ENCODE data around the gene KRTAP2-3.
"Not testable (repeated sequence)": the region's sequence is repeated elsewhere in the genome, so short reads cannot be mapped to it uniquely, and the experiment has no call there.

Gene KRTAP2-3

GRCh38 chr17:41098481-41098880 lies 38.6 kb upstream of the KRTAP2-3 start:
- no peak for DNase-seq
- Histone ChIP-seq H3K4me1 (no peaks in the 10 kb centered on the region), H3K9me3 (no peaks in the 10 kb centered on the region), H3K4me3 (ENCODE audit: low read depth, low read length) (no peak overlapping the region), H3K36me3 (no peaks in the 10 kb centered on the region), H3K27me3 (no peaks in the 10 kb centered on the region)
- TF ChIP-seq CTCF (IDR thresholded peaks at IDR 0.05; ENCODE audit: low read depth, low read length): no peak

DNA sequence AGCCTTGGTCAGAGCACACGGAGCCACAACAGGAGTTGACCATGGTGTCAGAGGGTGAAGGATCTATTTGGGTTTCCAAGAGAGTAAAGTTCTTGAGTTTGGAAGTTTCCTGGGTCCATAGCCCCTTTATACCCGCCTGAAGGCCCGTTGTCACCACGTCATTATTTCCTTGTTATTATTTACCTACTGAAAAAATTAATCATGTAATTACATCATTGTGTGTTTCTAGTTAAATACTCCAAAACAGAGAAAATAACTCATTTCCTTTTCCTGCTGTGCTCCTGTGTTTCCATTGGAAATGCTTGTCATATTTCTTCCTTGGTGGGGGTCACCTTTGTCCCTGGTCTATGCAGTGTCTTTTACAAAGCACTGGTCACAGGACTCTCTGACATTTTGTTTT lies 38.1 kb upstream of the KRTAP2-3 start, which contains the start of gene KRTAP4-8:
TSS of gene KRTAP4-8 (minus strand) at position 101 of the 400 bp plus-strand sequence. CDS start at position 43, 58 bp downstream.
- no peaks in the 10 kb centered on the region for H3K9me3 ChIP-seq
- H3K36me3 ChIP-seq: no peaks in the 10 kb centered on the region
- no peaks in the 10 kb centered on the region for H3K27me3 ChIP-seq

GRCh38 chr17:41096055-41096454 lies 36.1 kb upstream of the KRTAP2-3 start:
- no peak for TF ChIP-seq CTCF (IDR thresholded peaks at IDR 0.05; ENCODE audit: low read depth, low read length)
- no peaks in the 10 kb centered on the region for H3K4me1 ChIP-seq
- no peak overlapping the region for H3K4me3 ChIP-seq (ENCODE audit: low read depth, low read length)
- H3K9me3 ChIP-seq: no peaks in the 10 kb centered on the region
- H3K27me3 ChIP-seq: no peaks in the 10 kb centered on the region
- no peaks in the 10 kb centered on the region for H3K36me3 ChIP-seq
- no peak for DNase-seq

More for the DNA sequence above, 38.1 kb upstream of the KRTAP2-3 start, which contains the start of gene KRTAP4-8:
- no peak within 1 kb of the TSS for H3K4me3 ChIP-seq (ENCODE audit: low read depth, low read length)
- H3K4me1 ChIP-seq: no peaks in the 10 kb centered on the region
- no peak for TF ChIP-seq CTCF (IDR thresholded peaks at IDR 0.05; ENCODE audit: low read depth, low read length)
- DNase-seq: no peak

- not testable (repeated sequence) for H3K36me3 ChIP-seq; H3K4me3 ChIP-seq (ENCODE audit: low read depth, low read length); DNase-seq; H3K27me3 ChIP-seq; H3K4me1 ChIP-seq; H3K9me3 ChIP-seq
Measured at GRCh38 chr17:41088760-41089352, 28.9 kb upstream of the KRTAP2-3 start.

DNA sequence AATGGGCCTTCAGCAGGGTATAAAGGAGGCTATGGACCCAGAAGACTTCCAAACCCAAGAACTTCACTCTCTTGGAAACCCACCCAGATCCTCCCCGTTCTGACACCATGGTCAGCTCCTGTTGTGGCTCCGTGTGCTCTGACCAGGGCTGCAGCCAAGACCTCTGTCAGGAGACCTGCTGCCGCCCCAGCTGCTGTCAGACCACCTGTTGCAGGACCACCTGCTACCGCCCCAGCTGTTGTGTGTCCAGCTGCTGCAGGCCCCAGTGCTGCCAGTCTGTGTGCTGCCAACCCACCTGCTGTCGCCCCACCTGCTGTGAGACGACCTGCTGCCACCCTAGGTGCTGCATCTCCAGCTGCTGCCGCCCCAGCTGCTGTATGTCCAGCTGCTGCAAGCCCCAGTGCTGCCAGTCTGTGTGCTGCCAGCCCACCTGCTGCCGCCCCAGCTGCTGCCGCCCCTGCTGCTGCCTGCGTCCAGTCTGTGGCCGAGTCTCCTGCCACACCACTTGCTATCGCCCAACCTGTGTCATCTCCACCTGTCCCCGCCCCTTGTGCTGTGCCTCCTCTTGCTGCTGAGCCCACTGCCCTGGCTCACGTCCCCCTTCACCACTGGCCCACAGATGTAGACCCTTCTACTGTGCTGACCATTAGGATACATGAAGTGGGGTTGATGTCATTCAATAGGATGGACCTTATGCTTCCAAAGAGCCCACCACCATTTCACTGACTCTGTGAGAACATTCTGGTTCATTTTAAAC lies 24.4 kb upstream of the KRTAP2-3 start, which contains the start of gene KRTAP4-7:
TSS of gene KRTAP4-7 (plus strand) at position 51 of the 757 bp plus-strand sequence. CDS start at position 108, 57 bp downstream.
- H3K9me3 ChIP-seq; H3K4me1 ChIP-seq; H3K4me3 ChIP-seq (ENCODE audit: low read depth, low read length); DNase-seq; H3K36me3 ChIP-seq; H3K27me3 ChIP-seq: not testable (repeated sequence)

GRCh38 chr17:41083427-41083826 lies 23.5 kb upstream of the KRTAP2-3 start:
- not testable (repeated sequence) for H3K4me1 ChIP-seq

DNA sequence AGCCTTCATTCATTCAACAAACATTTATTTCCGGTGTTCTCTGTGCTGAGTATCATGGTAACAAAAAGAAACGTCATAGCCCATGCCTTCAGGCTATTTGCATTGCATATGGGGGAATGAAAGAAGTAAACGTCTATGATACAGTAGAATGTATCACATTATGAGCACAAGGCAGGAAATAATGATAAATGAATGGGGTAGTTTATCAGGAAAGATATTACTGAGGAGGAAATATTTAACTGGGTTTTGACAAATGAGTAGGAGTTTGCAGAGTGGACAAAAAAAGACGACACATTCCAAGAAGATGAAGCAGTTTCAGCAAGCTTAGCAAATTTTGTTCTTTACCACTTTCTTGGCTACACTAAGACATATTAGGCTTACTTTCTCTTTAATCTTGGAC lies 22.7 kb upstream of the KRTAP2-3 start:
- H3K4me1 ChIP-seq: no peaks in the 10 kb centered on the region
- peaks cover 6% of the 10 kb centered on the region; the same call in 1 of the 2 replicates for H3K27me3 ChIP-seq
- no peak for TF ChIP-seq CTCF (IDR thresholded peaks at IDR 0.05; ENCODE audit: low read depth, low read length)
- no peaks in the 10 kb centered on the region for H3K9me3 ChIP-seq
- H3K4me3 ChIP-seq (ENCODE audit: low read depth, low read length): no peak overlapping the region
- H3K36me3 ChIP-seq: no peaks in the 10 kb centered on the region
- no peak for DNase-seq

More at GRCh38 chr17:41083427-41083826, 23.5 kb upstream of the KRTAP2-3 start:
- H3K36me3 ChIP-seq; DNase-seq; H3K4me3 ChIP-seq (ENCODE audit: low read depth, low read length); H3K9me3 ChIP-seq; H3K27me3 ChIP-seq: not testable (repeated sequence)

Data from BE2C (cell line).